PC-9 (cell line): Measurements from ENCODE around the gene OXTR.

Experiments used
- EZH2 ChIP-seq: fragments of 200-600 bp; sonication (generic); IDR thresholded peaks from 2 replicates; pipeline ENCODE4 v1.8.0; 2017; ENCODE audit warnings: antibody characterized with exemption, low read depth
- TF ChIP-seq, protein P1 (sequence below): fragments of 200-600 bp; sonication (generic); conservative IDR thresholded peaks from 2 replicates; pipeline ENCODE4 v1.6.1; 2017; ENCODE audit warnings: mixed run types, antibody characterized with exemption, mild to moderate bottlenecking, moderate library complexity

DNA sequence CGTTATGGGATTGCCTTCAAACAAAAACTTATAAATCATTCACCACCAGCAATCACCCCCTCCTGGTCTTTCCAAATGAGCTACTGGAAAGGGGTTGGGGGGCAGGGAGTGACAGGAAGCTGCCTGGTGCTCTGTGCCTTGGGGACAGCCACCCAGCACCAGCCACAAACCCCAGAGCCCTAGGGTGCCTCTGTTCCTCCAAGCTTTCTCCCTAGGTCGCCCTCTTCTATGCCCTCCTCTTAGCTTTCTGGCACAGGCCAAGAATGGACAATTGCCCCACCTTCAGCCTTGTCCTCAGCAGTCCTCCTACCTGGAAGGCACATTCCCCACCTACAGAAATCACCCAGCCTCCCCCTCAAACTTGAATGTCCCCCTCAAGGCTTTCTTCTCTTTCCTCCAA is 3.3 kb downstream of the OXTR start:
- TF ChIP-seq, protein P1, sequence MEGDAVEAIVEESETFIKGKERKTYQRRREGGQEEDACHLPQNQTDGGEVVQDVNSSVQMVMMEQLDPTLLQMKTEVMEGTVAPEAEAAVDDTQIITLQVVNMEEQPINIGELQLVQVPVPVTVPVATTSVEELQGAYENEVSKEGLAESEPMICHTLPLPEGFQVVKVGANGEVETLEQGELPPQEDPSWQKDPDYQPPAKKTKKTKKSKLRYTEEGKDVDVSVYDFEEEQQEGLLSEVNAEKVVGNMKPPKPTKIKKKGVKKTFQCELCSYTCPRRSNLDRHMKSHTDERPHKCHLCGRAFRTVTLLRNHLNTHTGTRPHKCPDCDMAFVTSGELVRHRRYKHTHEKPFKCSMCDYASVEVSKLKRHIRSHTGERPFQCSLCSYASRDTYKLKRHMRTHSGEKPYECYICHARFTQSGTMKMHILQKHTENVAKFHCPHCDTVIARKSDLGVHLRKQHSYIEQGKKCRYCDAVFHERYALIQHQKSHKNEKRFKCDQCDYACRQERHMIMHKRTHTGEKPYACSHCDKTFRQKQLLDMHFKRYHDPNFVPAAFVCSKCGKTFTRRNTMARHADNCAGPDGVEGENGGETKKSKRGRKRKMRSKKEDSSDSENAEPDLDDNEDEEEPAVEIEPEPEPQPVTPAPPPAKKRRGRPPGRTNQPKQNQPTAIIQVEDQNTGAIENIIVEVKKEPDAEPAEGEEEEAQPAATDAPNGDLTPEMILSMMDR, result no peak
- TF ChIP-seq EZH2, result no peak
